CD14-positive monocyte (primary cell): ENCODE results near the gene GRID2IP. TPM values are rescaled to one million over a fixed set of nuclear protein-coding genes. Genes with fewer than 3 reads are reported as not detected.

Source experiments
- DNase-seq, 3 donors: peaks; one replicate each; pipeline ENCODE4 v3.0.0-alpha.2; 2011 to 2022
- H2AFZ ChIP-seq: 2 replicates; pipeline ENCODE4 v1.6.0; 2012; ENCODE audit warnings: mild to moderate bottlenecking, low read depth, low read length, inconsistent platforms; ENCODE audit not compliant: insufficient read depth, poor library complexity, severe bottlenecking
- H3K27ac ChIP-seq, 2 donors: 1 replicate in 1 of 2; 2 replicates in 1 of 2; pipeline ENCODE4 v1.5.1; 2012 to 2013; ENCODE audit warnings: low read length in 2 of 2, control low read depth in 1 of 2, inconsistent platforms in 1 of 2, low read depth in 1 of 2, mild to moderate bottlenecking in 1 of 2
- H3K27me3 ChIP-seq, 2 donors: one replicate each; pipeline versions ENCODE4 v1.6.0 to v1.6.1; 2011 to 2013; ENCODE audit warnings: low read length in 2 of 2; ENCODE audit not compliant: control insufficient read depth in 2 of 2, insufficient read depth in 2 of 2
- H3K36me3 ChIP-seq, 2 donors: replicated peaks in 1 of 2; 1 replicate in 1 of 2; 2 replicates in 1 of 2; pipeline versions ENCODE4 v1.5.1 to v1.6.1; 2012 to 2013; ENCODE audit warnings: low read length in 2 of 2, control low read depth in 1 of 2, inconsistent platforms in 1 of 2, mild to moderate bottlenecking in 1 of 2; ENCODE audit not compliant: insufficient read depth in 2 of 2, control insufficient read depth in 1 of 2
- H3K4me1 ChIP-seq, 2 donors: 1 replicate in 1 of 2; 2 replicates in 1 of 2; pipeline versions ENCODE4 v1.5.1 to v1.6.1; 2012 to 2013; ENCODE audit warnings: low read length in 2 of 2, control low read depth in 1 of 2, inconsistent platforms in 1 of 2, mild to moderate bottlenecking in 1 of 2, moderate library complexity in 1 of 2; ENCODE audit not compliant: insufficient read depth in 2 of 2, control insufficient read depth in 1 of 2
- H3K4me2 ChIP-seq: replicated peaks from 2 replicates; pipeline ENCODE3; 2012; ENCODE audit warnings: low read length, moderate library complexity, mild to moderate bottlenecking; ENCODE audit not compliant: poor library complexity, severe bottlenecking; ENCODE audit errors: extremely low read depth
- H3K4me3 ChIP-seq, 3 experiments: fragments of 200-600 bp in 1 of 3; sonication (generic) in 1 of 3; replicated peaks in 1 of 3; 1 replicate in 2 of 3; 2 replicates in 1 of 3; pipeline ENCODE4 v1.5.1; 2011 to 2013; ENCODE audit warnings: low read length in 3 of 3, mild to moderate bottlenecking in 3 of 3, control low read depth in 2 of 3, low read depth in 2 of 3, inconsistent platforms in 1 of 3, moderate library complexity in 1 of 3
- H3K79me2 ChIP-seq: 2 replicates; pipeline ENCODE4 v1.6.0; 2012; ENCODE audit warnings: mild to moderate bottlenecking, control low read depth, inconsistent platforms, low read length, moderate library complexity; ENCODE audit not compliant: insufficient read depth
- H3K9ac ChIP-seq: 2 replicates; pipeline ENCODE4 v1.6.0; 2017; ENCODE audit warnings: low read length, mild to moderate bottlenecking; ENCODE audit not compliant: insufficient read depth, poor library complexity, severe bottlenecking
- H3K9me3 ChIP-seq, 2 donors: replicated peaks in 1 of 2; 1 replicate in 1 of 2; 2 replicates in 1 of 2; pipeline versions ENCODE4 v1.5.1 to v1.6.1; 2012 to 2013; ENCODE audit warnings: low read length in 2 of 2, control low read depth in 1 of 2; ENCODE audit not compliant: control insufficient read depth in 1 of 2, insufficient read depth in 1 of 2
- H4K20me1 ChIP-seq: 2 replicates; pipeline ENCODE4 v1.6.0; 2012; ENCODE audit warnings: mild to moderate bottlenecking, low read length, control low read depth, moderate library complexity; ENCODE audit not compliant: insufficient read depth
- H3K27ac Mint-ChIP-seq, 7 donors: one replicate each; pipeline ENCODE4 v1.8.0; 2020; ENCODE audit warnings: mild to moderate bottlenecking in 7 of 7, mixed read lengths in 7 of 7, moderate library complexity in 6 of 7, inconsistent platforms in 2 of 7
- H3K27me3 Mint-ChIP-seq, 3 donors: one replicate each; pipeline ENCODE4 v1.8.0; 2021 to 2022; ENCODE audit warnings: low read depth in 3 of 3, mild to moderate bottlenecking in 3 of 3, mixed read lengths in 3 of 3, moderate library complexity in 3 of 3, inconsistent platforms in 1 of 3
- H3K36me3 Mint-ChIP-seq, 2 donors: one replicate each; pipeline ENCODE4 v1.8.0; 2020; ENCODE audit warnings: mixed read lengths in 2 of 2, inconsistent platforms in 1 of 2, mild to moderate bottlenecking in 1 of 2
- H3K4me1 Mint-ChIP-seq: one replicate; pipeline ENCODE4 v1.8.0; 2020; ENCODE audit warnings: mild to moderate bottlenecking, mixed read lengths
- H3K4me3 Mint-ChIP-seq, 2 donors: one replicate each; pipeline ENCODE4 v1.8.0; 2020; ENCODE audit warnings: mild to moderate bottlenecking in 2 of 2, mixed read lengths in 2 of 2, moderate library complexity in 1 of 2
- H3K9me3 Mint-ChIP-seq, 7 donors: one replicate each; pipeline ENCODE4 v1.8.0; 2020 to 2022; ENCODE audit warnings: mixed read lengths in 7 of 7, mild to moderate bottlenecking in 6 of 7, moderate library complexity in 6 of 7, inconsistent platforms in 2 of 7
- CTCF ChIP-seq: fragments of 200-600 bp; IDR thresholded peaks from one replicate; pipeline ENCODE4 v1.8.0; 2022; ENCODE audit warnings: antibody characterized with exemption, mild to moderate bottlenecking
- WGBS: methylation state at CpG from one replicate; pipeline ENCODE4 v1.1.5; 2013; ENCODE audit warnings: missing lambda C conversion rate; ENCODE audit not compliant: insufficient coverage; 5-methylcytosine and 5-hydroxymethylcytosine counted together
- intact Hi-C, 2 donors: fragments of 100-400 bp; cut with micrococcal nuclease; formaldehyde crosslinking; loops; one replicate each; pipeline versions ENCODE4 v1.15.0 to v1.15.1; 2023
- polyA plus RNA-seq, 3 donors: library from polyadenylated mRNA; depleted of rRNA in 1 of 3; unstranded in 2 of 3; stranded (reverse) in 1 of 3; fragments of 300-500 nt in 2 of 3; fragments of >200 nt in 1 of 3; fragmentation: Illumina TruSeq in 2 of 3; gene quantifications; 1 replicate in 2 of 3; 2 replicates in 1 of 3; pipeline ENCODE4 v1.2.3, GENCODE V29; 2012 to 2021

Gene GRID2IP
- polyA plus RNA-seq, 3 donors: not detected

GRCh38 chr7:6497637-6497905 is 53.7 kb downstream of the GRID2IP start:
- peaks cover 5 to 10% (median 5%) of the 10 kb centered on the region in 3 donors for H3K27me3 Mint-ChIP-seq
- DNase-seq: no peak
- Histone ChIP-seq H3K9me3 (no peaks in the 10 kb centered on the region), H3K9ac (no peak overlapping the region), H4K20me1 (no peaks in the 10 kb centered on the region), H3K27me3 (peaks cover 0 to 1% of the 10 kb centered on the region in 2 donors), H2AFZ (no peak overlapping the region), H3K4me2 (no peak overlapping the region), H3K4me1 (no peaks in the 10 kb centered on the region), H3K27ac (no peak overlapping the region), H3K79me2 (no peaks in the 10 kb centered on the region), H3K4me3 (no peak overlapping the region), H3K36me3 (no peaks in the 10 kb centered on the region)
- WGBS: 97% methylated on average over 8 of the region's 14 CpGs
- peaks cover 2% of the 10 kb centered on the region for H3K4me1 Mint-ChIP-seq
- peaks cover 0 to 1% (median 0%) of the 10 kb centered on the region in 7 donors for H3K9me3 Mint-ChIP-seq
- no peak for TF ChIP-seq CTCF
- intact Hi-C loops: no loop called here
- no peaks in the 10 kb centered on the region for H3K36me3 Mint-ChIP-seq
- H3K27ac Mint-ChIP-seq: no peak overlapping the region
- H3K4me3 Mint-ChIP-seq: no peak overlapping the region

- WGBS: 94% methylated on average over 16 of the region's 19 CpGs
- intact Hi-C loops: no loop called here
These were observed 54.2 kb downstream of the GRID2IP start for GRCh38 chr7:6496842-6497636.

More at GRCh38 chr7:6496842-6497636, 54.2 kb downstream of the GRID2IP start:
- Histone ChIP-seq H3K4me2 (no peak overlapping the region), H3K36me3 (no peaks in the 10 kb centered on the region), H3K4me1 (no peaks in the 10 kb centered on the region), H3K9me3 (no peaks in the 10 kb centered on the region), H3K27me3 (no peaks in the 10 kb centered on the region), H3K79me2 (no peaks in the 10 kb centered on the region), H3K9ac (no peak overlapping the region), H2AFZ (no peak overlapping the region), H4K20me1 (no peaks in the 10 kb centered on the region), H3K27ac (no peak overlapping the region), H3K4me3 (no peak overlapping the region)
- no peaks in the 10 kb centered on the region for H3K36me3 Mint-ChIP-seq
- H3K4me1 Mint-ChIP-seq: peaks cover 2% of the 10 kb centered on the region
- TF ChIP-seq CTCF: no peak
- H3K9me3 Mint-ChIP-seq: peaks cover 0 to 3% (median 0%) of the 10 kb centered on the region in 7 donors
- no peak for DNase-seq
- no peak overlapping the region for H3K27ac Mint-ChIP-seq
- peaks cover 0 to 9% (median 5%) of the 10 kb centered on the region in 3 donors for H3K27me3 Mint-ChIP-seq
- H3K4me3 Mint-ChIP-seq: no peak overlapping the region
